Measurements from ENCODE around the gene CMTM2. TPM values are rescaled to one million over a fixed set of nuclear protein-coding genes. Genes with fewer than 3 reads are reported as not detected.

The CMTM2 gene
- total and polyA plus RNA-seq, 2 experiments from 2014 or later, result not detected

- in situ Hi-C loops (cut with MboI), result no loop called here
- 88 to 94% methylated on average over 4 of the region's 4 CpGs for WGBS, 2 experiments (ENCODE audit: low coverage in 1 of 2, low lambda C conversion rate in 2 of 2, missing lambda C conversion rate in 2 of 2)
- no peak overlapping the region for H3K27ac ChIP-seq
Observed at GRCh38 chr16:66548068-66548467, 31.2 kb upstream of the CMTM2 start.

DNA sequence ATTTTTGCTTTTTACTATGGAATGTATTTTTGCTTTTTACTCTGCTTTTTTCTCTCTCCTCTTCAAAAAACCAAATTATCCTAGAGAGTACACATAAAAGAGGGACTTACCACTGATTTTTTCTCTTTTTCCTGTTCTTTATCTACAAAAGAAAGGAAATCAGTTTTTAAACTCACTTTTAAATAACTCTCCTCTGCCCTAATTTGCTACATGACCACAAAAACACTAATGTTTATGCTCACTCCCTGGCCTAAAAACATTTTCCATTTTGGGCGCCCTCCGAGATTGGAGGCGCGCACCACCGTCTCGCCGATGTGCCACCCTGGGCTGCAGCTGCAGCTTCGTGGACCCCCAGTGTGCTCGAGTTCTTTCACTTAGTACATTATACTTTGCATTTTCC, 30.4 kb upstream of the CMTM2 start:
- Histone ChIP-seq H2AFZ (peak overlapping the region; percentile 97), H3K9me3 (ENCODE audit: low read depth) (no peaks in the 10 kb centered on the region), H3K4me3 (peak overlapping the region; percentile 77), H3F3A (ENCODE audit: insufficient read depth) (peaks cover 6% of the 10 kb centered on the region; the same call in 1 of the 2 replicates), H3K4me1 (ENCODE audit: insufficient read depth) (peaks cover 30% of the 10 kb centered on the region), H3K27ac (peak overlapping the region; percentile 74), H3K9me2 (ENCODE audit: insufficient read depth) (no peaks in the 10 kb centered on the region), H3K79me2 (ENCODE audit: insufficient read depth) (peaks cover 13% of the 10 kb centered on the region), H3K4me2 (ENCODE audit: unreplicated experiment) (peak overlapping the region; percentile 91), H4K20me1 (ENCODE audit: insufficient read depth) (no peaks in the 10 kb centered on the region), H3K27me3 (replicated peaks; ENCODE audit: insufficient read depth) (no peaks in the 10 kb centered on the region), H3K9ac (peak overlapping the region; percentile 88), H3K36me3 (ENCODE audit: low read depth) (no peaks in the 10 kb centered on the region)
- in situ Hi-C loops (cut with MboI), result no loop called here
- WGBS, 2 experiments (ENCODE audit: low coverage in 1 of 2, low lambda C conversion rate in 2 of 2, missing lambda C conversion rate in 2 of 2), result 24 to 32% methylated on average over 9 of the region's 9 CpGs
- no peak for DNase-seq
- no peak for TF ChIP-seq EZH2 (IDR thresholded peaks at IDR 0.05; ENCODE audit: insufficient read depth, poor library complexity, severe bottlenecking)
- no peak for TF ChIP-seq EZH2phosphoT487 (IDR thresholded peaks at IDR 0.05; ENCODE audit: insufficient read depth, low read depth)

More at GRCh38 chr16:66548068-66548467, 31.2 kb upstream of the CMTM2 start:
- Histone ChIP-seq H3K27me3 (replicated peaks; ENCODE audit: insufficient read depth) (no peaks in the 10 kb centered on the region), H3K9ac (peak overlapping the region; percentile 88; the same call in 1 of the 2 replicates), H3K79me2 (ENCODE audit: insufficient read depth) (peaks cover 5% of the 10 kb centered on the region), H3K4me1 (ENCODE audit: insufficient read depth) (peaks cover 22% of the 10 kb centered on the region), H3K4me3 (no peak overlapping the region), H3F3A (ENCODE audit: insufficient read depth) (peaks cover 6% of the 10 kb centered on the region; the same call in 1 of the 2 replicates), H4K20me1 (ENCODE audit: insufficient read depth) (no peaks in the 10 kb centered on the region), H3K9me3 (ENCODE audit: low read depth) (no peaks in the 10 kb centered on the region), H2AFZ (no peak overlapping the region), H3K9me2 (ENCODE audit: insufficient read depth) (no peaks in the 10 kb centered on the region), H3K36me3 (ENCODE audit: low read depth) (no peaks in the 10 kb centered on the region), H3K4me2 (ENCODE audit: unreplicated experiment) (peak overlapping the region; percentile 91)
- TF ChIP-seq EZH2phosphoT487 (IDR thresholded peaks at IDR 0.05; ENCODE audit: insufficient read depth, low read depth), result no peak
- no peak for TF ChIP-seq EZH2 (IDR thresholded peaks at IDR 0.05; ENCODE audit: insufficient read depth, poor library complexity, severe bottlenecking)
- DNase-seq, result no peak

- H3K36me3 ChIP-seq (ENCODE audit: low read depth), result no peaks in the 10 kb centered on the region
- in situ Hi-C loops (cut with MboI), result no loop called here
- peak within 1 kb of the TSS; percentile 74 for H3K27ac ChIP-seq
- H3K9ac ChIP-seq, result peak within 1 kb of the TSS; percentile 88
- peak; percentile 91 for DNase-seq
- WGBS, 2 experiments (ENCODE audit: low coverage in 1 of 2, low lambda C conversion rate in 2 of 2, missing lambda C conversion rate in 2 of 2), result 2 to 3% methylated on average over 77 to 80 of the region's 80 CpGs
- H3K4me1 ChIP-seq (ENCODE audit: insufficient read depth), result peaks cover 30% of the 10 kb centered on the region
- peak within 1 kb of the TSS; percentile 97 for H2AFZ ChIP-seq
- H4K20me1 ChIP-seq (ENCODE audit: insufficient read depth), result no peaks in the 10 kb centered on the region
- H3K9me2 ChIP-seq (ENCODE audit: insufficient read depth), result no peaks in the 10 kb centered on the region
- TF ChIP-seq EZH2 (IDR thresholded peaks at IDR 0.05; ENCODE audit: insufficient read depth, poor library complexity, severe bottlenecking), result no peak
- no peak for TF ChIP-seq EZH2phosphoT487 (IDR thresholded peaks at IDR 0.05; ENCODE audit: insufficient read depth, low read depth)
- H3K27me3 ChIP-seq (replicated peaks; ENCODE audit: insufficient read depth), result no peaks in the 10 kb centered on the region
- peaks cover 19% of the 10 kb centered on the region for H3K79me2 ChIP-seq (ENCODE audit: insufficient read depth)
- no peaks in the 10 kb centered on the region for H3K9me3 ChIP-seq (ENCODE audit: low read depth)
- H3K4me2 ChIP-seq (ENCODE audit: unreplicated experiment), result peak within 1 kb of the TSS; percentile 91
- peak within 1 kb of the TSS; percentile 77 for H3K4me3 ChIP-seq
- peaks cover 6% of the 10 kb centered on the region; the same call in 1 of the 2 replicates for H3F3A ChIP-seq (ENCODE audit: insufficient read depth)
Observed at GRCh38 chr16:66549284-66550131, 29.8 kb upstream of the CMTM2 start, which contains the start of gene TK2. Gene TK2, minus strand, starts transcription at chr16:66550122. Its CDS starts 61 bp downstream, at chr16:66550061.

- in situ Hi-C loops (cut with MboI), result no loop called here
- Histone ChIP-seq H3K9ac (no peak overlapping the region), H3K79me2 (ENCODE audit: insufficient read depth) (peaks cover 38% of the 10 kb centered on the region), H3K4me3 (peak overlapping the region; percentile 78), H3K36me3 (ENCODE audit: low read depth) (no peaks in the 10 kb centered on the region), H3K9me3 (ENCODE audit: low read depth) (no peaks in the 10 kb centered on the region), H3F3A (ENCODE audit: insufficient read depth) (peaks cover 6% of the 10 kb centered on the region; the same call in 1 of the 2 replicates), H4K20me1 (ENCODE audit: insufficient read depth) (no peaks in the 10 kb centered on the region), H2AFZ (peak overlapping the region; percentile 97), H3K4me1 (ENCODE audit: insufficient read depth) (peaks cover 30% of the 10 kb centered on the region), H3K9me2 (ENCODE audit: insufficient read depth) (no peaks in the 10 kb centered on the region), H3K27me3 (replicated peaks; ENCODE audit: insufficient read depth) (no peaks in the 10 kb centered on the region), H3K27ac (peak overlapping the region; percentile 69), H3K4me2 (ENCODE audit: unreplicated experiment) (peak overlapping the region; percentile 92)
- WGBS, 2 experiments (ENCODE audit: low coverage in 1 of 2, low lambda C conversion rate in 2 of 2, missing lambda C conversion rate in 2 of 2), result 30 to 36% methylated on average over 6 of the region's 6 CpGs
- DNase-seq, result peak; percentile 70
- TF ChIP-seq EZH2 (IDR thresholded peaks at IDR 0.05; ENCODE audit: insufficient read depth, poor library complexity, severe bottlenecking), result no peak
Observed at GRCh38 chr16:66551348-66551759, 27.9 kb upstream of the CMTM2 start.

All from GM23248 (cell line).